ENCODE results near the gene DTX3L.

DNA sequence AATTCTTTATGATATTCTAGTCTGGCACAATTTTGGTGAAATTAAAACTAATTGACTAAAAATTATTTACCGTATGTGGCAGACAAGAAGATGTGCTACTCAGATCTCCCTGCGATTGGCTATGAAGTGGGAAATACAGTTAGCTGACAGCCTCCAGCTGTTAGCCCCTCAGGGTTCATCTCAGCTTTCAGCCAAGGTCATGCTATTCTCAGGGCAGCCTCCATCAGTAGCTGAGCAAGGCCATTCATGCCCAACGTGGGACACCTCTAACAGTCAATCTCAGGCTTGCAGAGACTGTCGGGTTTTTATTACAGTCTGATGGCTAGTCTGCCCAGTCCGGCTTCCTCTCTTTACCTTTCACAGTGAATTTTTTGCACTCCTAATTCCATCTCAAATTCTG is 6.8 kb upstream of the DTX3L start:
- TF ChIP-seq CTCF (IDR thresholded peaks at IDR 0.05) (no peak), POLR2A (IDR thresholded peaks at IDR 0.05) (no peak)
